Neutrophil (primary cell): ENCODE data around the gene HINT1.

ENCODE experiments used
- H3K27ac ChIP-seq: fragments of 200-600 bp; sonication (generic); 2 replicates; pipeline ENCODE4 v1.5.1; 2016; ENCODE audit warnings: mild to moderate bottlenecking, moderate library complexity
- H3K27me3 ChIP-seq: fragments of 200-600 bp; sonication (generic); 2 replicates; pipeline ENCODE4 v1.6.0; 2016; ENCODE audit warnings: mild to moderate bottlenecking
- H3K36me3 ChIP-seq: fragments of 200-600 bp; sonication (generic); 2 replicates; pipeline ENCODE4 v1.5.1; 2017
- H3K4me1 ChIP-seq, 2 experiments: fragments of 200-600 bp in 1 of 2; sonication (generic) in 1 of 2; 1 replicate in 1 of 2; 2 replicates in 1 of 2; pipeline versions ENCODE4 v1.5.1 to v1.6.1; 2013 to 2016; ENCODE audit warnings: low read depth in 1 of 2, low read length in 1 of 2, mild to moderate bottlenecking in 1 of 2, moderate library complexity in 1 of 2; ENCODE audit not compliant: control insufficient read depth in 1 of 2, insufficient read depth in 1 of 2
- H3K4me3 ChIP-seq, 2 experiments: fragments of 200-600 bp in 1 of 2; sonication (generic) in 1 of 2; 1 replicate in 1 of 2; 2 replicates in 1 of 2; pipeline ENCODE4 v1.5.1; 2013 to 2016; ENCODE audit warnings: low read depth in 1 of 2, low read length in 1 of 2, mild to moderate bottlenecking in 1 of 2, moderate library complexity in 1 of 2
- H3K9me3 ChIP-seq: fragments of 200-600 bp; sonication (generic); 2 replicates; pipeline ENCODE4 v1.5.1; 2016
- CTCF ChIP-seq: fragments of 200-600 bp; sonication (generic); IDR thresholded peaks from 2 replicates; pipeline ENCODE4 v1.5.1; 2016; ENCODE audit warnings: antibody characterized with exemption

HINT1 gene

GRCh38 chr5:131165119-131165727 is at the start of gene HINT1:
TSS of gene HINT1 (minus strand) at chr5:131165256. CDS start at chr5:131165205, 51 bp downstream.
- Histone ChIP-seq H3K4me3 (peak within 1 kb of the TSS; percentile 79 to 93), H3K4me1 (peaks cover 25 to 31% of the 10 kb centered on the region in 2 experiments), H3K27me3 (no peaks in the 10 kb centered on the region), H3K27ac (peak within 1 kb of the TSS; percentile 91), H3K9me3 (no peaks in the 10 kb centered on the region), H3K36me3 (peaks cover 16% of the 10 kb centered on the region)
- peak; percentile 41 for TF ChIP-seq CTCF

- Histone ChIP-seq H3K9me3 (no peaks in the 10 kb centered on the region), H3K27me3 (no peaks in the 10 kb centered on the region), H3K36me3 (no peaks in the 10 kb centered on the region), H3K27ac (no peak overlapping the region), H3K4me1 (peaks cover 5 to 6% of the 10 kb centered on the region in 2 experiments), H3K4me3 (no peak overlapping the region)
- no peak for TF ChIP-seq CTCF
These were observed 49.7 kb upstream of the HINT1 start for GRCh38 chr5:131214609-131215227.

- H3K4me1 ChIP-seq, result peaks cover 24 to 25% of the 10 kb centered on the region in 2 experiments
- H3K4me3 ChIP-seq, result no peak overlapping the region
- no peaks in the 10 kb centered on the region for H3K9me3 ChIP-seq
- H3K27ac ChIP-seq, result no peak overlapping the region
- no peaks in the 10 kb centered on the region for H3K36me3 ChIP-seq
- no peaks in the 10 kb centered on the region for H3K27me3 ChIP-seq
- TF ChIP-seq CTCF, result no peak
These were observed 47.5 kb upstream of the HINT1 start for GRCh38 chr5:131212471-131213021.

- H3K27ac ChIP-seq, result no peak overlapping the region
- H3K36me3 ChIP-seq, result no peaks in the 10 kb centered on the region
- no peak overlapping the region for H3K4me3 ChIP-seq
- peaks cover 24 to 25% of the 10 kb centered on the region in 2 experiments for H3K4me1 ChIP-seq
- H3K27me3 ChIP-seq, result no peaks in the 10 kb centered on the region
- H3K9me3 ChIP-seq, result no peaks in the 10 kb centered on the region
- TF ChIP-seq CTCF, result no peak
These were observed 46.6 kb upstream of the HINT1 start for GRCh38 chr5:131211669-131212068.

- Histone ChIP-seq H3K27me3 (no peaks in the 10 kb centered on the region), H3K4me3 (no peak overlapping the region), H3K36me3 (no peaks in the 10 kb centered on the region)
These were observed 45.1 kb upstream of the HINT1 start for GRCh38 chr5:131210151-131210510.

More at GRCh38 chr5:131210151-131210510, 45.1 kb upstream of the HINT1 start:
- Histone ChIP-seq H3K27ac (peak overlapping the region; percentile 82), H3K4me1 (peaks cover 24 to 25% of the 10 kb centered on the region in 2 experiments), H3K9me3 (no peaks in the 10 kb centered on the region)
- no peak for TF ChIP-seq CTCF
